Left kidney (tissue), 2 donors: Measurements from ENCODE around the gene HLA-DQA1. TPM values are rescaled to one million over a fixed set of nuclear protein-coding genes. Genes with fewer than 3 reads are reported as not detected.
"Not testable (repeated sequence)": the region's sequence is repeated elsewhere in the genome, so short reads cannot be mapped to it uniquely, and the experiment has no call there.

Experiments
- DNase-seq: peaks from one replicate; pipeline ENCODE4 v3.0.0-alpha.2; 2013
- polyA plus RNA-seq: library from polyadenylated mRNA; unstranded; fragments of 120-200 nt; gene quantifications from one replicate; pipeline ENCODE4 v1.2.1, GENCODE V29; 2013; ENCODE audit not compliant: insufficient read length

The HLA-DQA1 gene
- polyA plus RNA-seq, 1 donor = 3.3 TPM

GRCh38 chr6:32658268-32658897 lies 21.2 kb downstream of the HLA-DQA1 start:
- DNase-seq = no peak

- no peak for DNase-seq
Measured at GRCh38 chr6:32659856-32660595, 22.8 kb downstream of the HLA-DQA1 start.

GRCh38 chr6:32662099-32662498 lies 24.9 kb downstream of the HLA-DQA1 start:
- no peak for DNase-seq

- no peak for DNase-seq
Measured at GRCh38 chr6:32662836-32663235, 25.6 kb downstream of the HLA-DQA1 start.

- DNase-seq = no peak
Measured at GRCh38 chr6:32664354-32664753, 27.1 kb downstream of the HLA-DQA1 start.

- DNase-seq = no peak
Measured at GRCh38 chr6:32664827-32665362, 27.7 kb downstream of the HLA-DQA1 start.

GRCh38 chr6:32665661-32666060 lies 28.5 kb downstream of the HLA-DQA1 start:
- DNase-seq = no peak

GRCh38 chr6:32666420-32667300 lies 29.5 kb downstream of the HLA-DQA1 start, which contains the start of gene HLA-DQB1:
TSS of gene HLA-DQB1 (minus strand) at chr6:32666657. CDS start at chr6:32666607, 50 bp downstream.
- DNase-seq = peak; percentile 62

- DNase-seq = peak; percentile 55
Measured at GRCh38 chr6:32668226-32668747, 31.1 kb downstream of the HLA-DQA1 start.

- DNase-seq = no peak
Measured at GRCh38 chr6:32669240-32669639, 32.0 kb downstream of the HLA-DQA1 start.

GRCh38 chr6:32669893-32670292 lies 32.7 kb downstream of the HLA-DQA1 start:
- DNase-seq = no peak

GRCh38 chr6:32671908-32672307 lies 34.7 kb downstream of the HLA-DQA1 start:
- not testable (repeated sequence) for DNase-seq

GRCh38 chr6:32674123-32674522 lies 36.9 kb downstream of the HLA-DQA1 start:
- not testable (repeated sequence) for DNase-seq

GRCh38 chr6:32679492-32679891 lies 42.3 kb downstream of the HLA-DQA1 start:
- no peak for DNase-seq

- no peak for DNase-seq
Measured at GRCh38 chr6:32680055-32680454, 42.8 kb downstream of the HLA-DQA1 start.

- DNase-seq = no peak
Measured at GRCh38 chr6:32684246-32684645, 47.0 kb downstream of the HLA-DQA1 start.

- no peak for DNase-seq
Measured at GRCh38 chr6:32685603-32686002, 48.4 kb downstream of the HLA-DQA1 start.

GRCh38 chr6:32689531-32690501 lies 52.6 kb downstream of the HLA-DQA1 start:
- no peak for DNase-seq

GRCh38 chr6:32692019-32692418 lies 54.8 kb downstream of the HLA-DQA1 start:
- DNase-seq = no peak
